Heart left ventricle (tissue), 16 donors: ENCODE measurements around the gene FXYD1. TPM values are rescaled to one million over a fixed set of nuclear protein-coding genes. Genes with fewer than 3 reads are reported as not detected.

Source experiments
- ATAC-seq, 4 donors: fragments of 200-7000 bp; cut with Tn5 transposase; one replicate each; pipeline ENCODE4 v1.9.1; 2020 to 2022; ENCODE audit warnings: moderate library complexity in 4 of 4, mild to moderate bottlenecking in 3 of 4, moderate number of reproducible peaks in 1 of 4
- DNase-seq, 5 donors: peaks; one replicate each; pipeline ENCODE4 v3.0.0-alpha.2; 2020
- H3K27ac ChIP-seq, 12 donors: fragments of 200-600 bp; sonication (generic) in 4 of 12; one replicate each; pipeline versions ENCODE4 v1.5.0 to v1.8.0; 2016 to 2022; ENCODE audit warnings: mild to moderate bottlenecking in 2 of 12
- H3K27me3 ChIP-seq, 9 donors: fragments of 200-600 bp; sonication (generic) in 2 of 9; one replicate each; pipeline versions ENCODE4 v1.5.1 to v1.8.0; 2016 to 2022; ENCODE audit warnings: mild to moderate bottlenecking in 3 of 9
- H3K36me3 ChIP-seq, 9 donors: fragments of 200-600 bp; sonication (generic) in 2 of 9; one replicate each; pipeline versions ENCODE4 v1.5.0 to v1.8.0; 2018 to 2022; ENCODE audit warnings: mild to moderate bottlenecking in 2 of 9
- H3K4me1 ChIP-seq, 12 donors: fragments of 200-600 bp; sonication (generic) in 4 of 12; one replicate each; pipeline versions ENCODE4 v1.5.0 to v1.8.0; 2016 to 2022; ENCODE audit warnings: mild to moderate bottlenecking in 3 of 12
- H3K4me3 ChIP-seq, 12 donors: fragments of 200-600 bp; sonication (generic) in 4 of 12; one replicate each; pipeline versions ENCODE4 v1.5.0 to v1.8.0; 2017 to 2022; ENCODE audit warnings: mild to moderate bottlenecking in 9 of 12, moderate library complexity in 4 of 12
- H3K9me3 ChIP-seq, 12 donors: fragments of 200-600 bp; sonication (generic) in 4 of 12; one replicate each; pipeline versions ENCODE4 v1.5.0 to v1.8.0; 2016 to 2022; ENCODE audit warnings: mild to moderate bottlenecking in 1 of 12
- CTCF ChIP-seq, 12 donors: fragments of 200-600 bp; sonication (generic) in 4 of 12; IDR thresholded peaks; one replicate each; pipeline versions ENCODE4 v1.5.0 to v1.8.0; 2018 to 2022; ENCODE audit warnings: antibody characterized with exemption in 12 of 12, mild to moderate bottlenecking in 5 of 12
- POLR2A ChIP-seq, 2 donors: fragments of 450-650 bp; IDR thresholded peaks; one replicate each; pipeline ENCODE4 v1.6.1; 2017; ENCODE audit warnings: antibody characterized with exemption in 2 of 2, mild to moderate bottlenecking in 2 of 2, moderate library complexity in 2 of 2
- WGBS, 4 donors: extraction: QIAGEN DNeasy Blood & Tissue Kit in 2 of 4; methylation state at CpG; one replicate each; pipeline versions ENCODE4 v1.1.5 to v1.1.7; 2013 to 2018; 5-methylcytosine and 5-hydroxymethylcytosine counted together
- intact Hi-C, 10 donors: fragments of 100-400 bp; cut with DNase I; formaldehyde crosslinking; loops; one replicate each; pipeline versions ENCODE4 v1.11.1 to v1.14.2; 2022
- polyA plus RNA-seq, 2 donors: library from polyadenylated mRNA; stranded (reverse); fragments of 200-250 nt; gene quantifications; one replicate each; pipeline ENCODE4 v1.2.3, GENCODE V29; 2013
- total RNA-seq, 9 donors: library from RNA; depleted of rRNA in 2 of 9; stranded (reverse); fragments of >200 nt in 2 of 9; fragmentation: NEBNext Ultra II Directional in 3 of 9; extraction: Animal tissue kit (Norgen Biotek cat#: 25700) in 3 of 9; gene quantifications; one replicate each; pipeline versions ENCODE4 v1.1.0 to v1.2.4, GENCODE V29; 2016 to 2023
- donor health status: ischemic (EF 13 %, LVEDD 7.1; RV severe dilation, severe dysfunction).
- donor health status: healthy with polysubstance abuse.
- donor health status: DM: no; HTN: yes; CAD: no.
- donor health status: DM: no; HTN: no; CAD: no.
- donor health status: ischemic (EF 25% LVEDD 6.9; RV normal size, moderate dysfunction).
- donor health status: ischemic (EF 25% LVEDD 5.7; RV mildly dilated, moderate dysfunction).
- donor health status: healthy.
- donor health status: DM: yes; HTN: yes; CAD: no.
- donor health status: ischemic (EF 35%, LVEDD 5.7; RV mildly dilated, moderate dysfunction).
- donor health status: nonischemic (EF 11% LVEDD 7.7; RV severe dilation, severe dysfunction).
- donor health status: DM: yes; HTN: yes; CAD: no.
- donor health status: PGD.
- donor health status: ischemic (EF 29% LVEDD 5.4; RV normal size, mild dysfunction).
- donor health status: nonischemic (EF 23%, LVEDD 6.1; RV moderate dilation, normal function).

The FXYD1 gene
- total and polyA plus RNA-seq, 11 donors: 129 to 631 (median 412) TPM

GRCh38 chr19:35090506-35091214, 48.0 kb upstream of the FXYD1 start:
- TF ChIP-seq POLR2A (IDR thresholded peaks at IDR 0.05) (no peak), CTCF (IDR thresholded peaks at IDR 0.05) (peak; percentile 41 to 71 (median 64))
- no peaks in the 10 kb centered on the region for H3K9me3 ChIP-seq
- H3K27ac ChIP-seq: no peak overlapping the region
- ATAC-seq (peak; percentile 79 to 91 (median 84)), DNase-seq (peak in 3 of 5 donors; percentile 36 to 55 (median 54))
- H3K4me1 ChIP-seq: peaks cover 0 to 9% (median 4%) of the 10 kb centered on the region in 12 donors
- 4 to 8% (median 6%) methylated on average over 25 to 36 of the region's 36 CpGs for WGBS, 4 donors
- H3K27me3 ChIP-seq: peaks cover 0 to 26% (median 7%) of the 10 kb centered on the region in 9 donors
- no peak overlapping the region for H3K4me3 ChIP-seq
- intact Hi-C loops: loop anchor here in 7 of 10 donors (1.0 to 5.0 kb wide), 6 partner anchors 23 to 118 kb away; no protein-coding TSS in a partner anchor
- H3K36me3 ChIP-seq: no peaks in the 10 kb centered on the region

- H3K4me3 ChIP-seq: no peak overlapping the region
- DNase-seq (peak in 1 of 5 donors; percentile 4), ATAC-seq (no peak)
- no peaks in the 10 kb centered on the region for H3K9me3 ChIP-seq
- H3K27me3 ChIP-seq: peaks cover 0 to 26% (median 7%) of the 10 kb centered on the region in 9 donors
- TF ChIP-seq CTCF (IDR thresholded peaks at IDR 0.05) (no peak), POLR2A (IDR thresholded peaks at IDR 0.05) (no peak)
- no peak overlapping the region for H3K27ac ChIP-seq
- 91 to 98% (median 95%) methylated on average over 5 of the region's 5 CpGs for WGBS, 4 donors
- H3K4me1 ChIP-seq: peaks cover 0 to 9% (median 4%) of the 10 kb centered on the region in 12 donors
- intact Hi-C loops: loop anchor here in 3 of 10 donors (5.0 kb wide), 2 partner anchors 46 to 121 kb away; no protein-coding TSS in a partner anchor
- no peaks in the 10 kb centered on the region for H3K36me3 ChIP-seq
These were observed 45.2 kb upstream of the FXYD1 start for GRCh38 chr19:35093430-35093829.

- Histone ChIP-seq H3K36me3 (no peaks in the 10 kb centered on the region), H3K4me3 (no peak overlapping the region), H3K27me3 (peaks cover 0 to 26% (median 7%) of the 10 kb centered on the region in 9 donors), H3K27ac (no peak overlapping the region), H3K4me1 (peaks cover 0 to 14% (median 4%) of the 10 kb centered on the region in 12 donors), H3K9me3 (no peaks in the 10 kb centered on the region)
- WGBS, 4 donors: 84 to 90% (median 87%) methylated on average over 3 to 11 of the region's 11 CpGs
- TF ChIP-seq CTCF (IDR thresholded peaks at IDR 0.05) (no peak), POLR2A (IDR thresholded peaks at IDR 0.05) (no peak)
- intact Hi-C loops: loop anchor here in 3 of 10 donors (5.0 kb wide), 2 partner anchors 47 to 122 kb away; no protein-coding TSS in a partner anchor
- DNase-seq (peak in 1 of 5 donors; percentile 34), ATAC-seq (no peak)
These were observed 44.5 kb upstream of the FXYD1 start for GRCh38 chr19:35093941-35094647.

- 86 to 96% (median 94%) methylated on average over 4 of the region's 4 CpGs for WGBS, 4 donors
- Histone ChIP-seq H3K36me3 (no peaks in the 10 kb centered on the region), H3K9me3 (no peaks in the 10 kb centered on the region), H3K27ac (no peak overlapping the region), H3K4me1 (peaks cover 0 to 14% (median 4%) of the 10 kb centered on the region in 12 donors), H3K27me3 (peaks cover 0 to 25% (median 6%) of the 10 kb centered on the region in 9 donors), H3K4me3 (no peak overlapping the region)
- TF ChIP-seq CTCF (IDR thresholded peaks at IDR 0.05) (no peak), POLR2A (IDR thresholded peaks at IDR 0.05) (no peak)
- DNase-seq (peak in 1 of 5 donors; percentile 1), ATAC-seq (no peak)
- intact Hi-C loops: loop anchor here in 4 of 10 donors (5.0 kb wide), 3 partner anchors 47 to 122 kb away; no protein-coding TSS in a partner anchor
These were observed 44.0 kb upstream of the FXYD1 start for GRCh38 chr19:35094656-35095055.
